Natural killer cell (primary cell): ENCODE data around the gene PTX4. TPM values are rescaled to one million over a fixed set of nuclear protein-coding genes. Genes with fewer than 3 reads are reported as not detected.

Experiments used
- ATAC-seq, 3 donors: fragments of 150-1000 bp in 2 of 3; fragments of 200-7000 bp in 1 of 3; cut with Tn5 transposase; 1 replicate in 1 of 3; 2 replicates in 2 of 3; pipeline ENCODE4 v1.10.0; 2021; ENCODE audit warnings: mild to moderate bottlenecking in 2 of 3, moderate library complexity in 2 of 3
- DNase-seq, 2 donors: peaks; one replicate each; pipeline versions ENCODE4 v3.0.0 to v3.0.0-alpha.2; 2013 to 2021; ENCODE audit warnings: mixed read lengths in 1 of 2
- H3K27ac ChIP-seq: one replicate; pipeline ENCODE4 v1.5.1; 2013; ENCODE audit warnings: mild to moderate bottlenecking, low read length
- H3K27me3 ChIP-seq: one replicate; pipeline ENCODE4 v1.6.1; 2013; ENCODE audit warnings: low read length; ENCODE audit not compliant: control insufficient read depth, insufficient read depth
- H3K36me3 ChIP-seq: one replicate; pipeline ENCODE4 v1.6.1; 2013; ENCODE audit warnings: low read length; ENCODE audit not compliant: control insufficient read depth, insufficient read depth
- H3K4me1 ChIP-seq: one replicate; pipeline ENCODE4 v1.6.1; 2013; ENCODE audit warnings: low read length; ENCODE audit not compliant: control insufficient read depth, insufficient read depth
- H3K4me3 ChIP-seq: one replicate; pipeline ENCODE4 v1.5.1; 2013; ENCODE audit warnings: low read length
- H3K9me3 ChIP-seq: one replicate; pipeline ENCODE4 v1.6.1; 2013; ENCODE audit warnings: low read length; ENCODE audit not compliant: control insufficient read depth, insufficient read depth
- H3K27ac Mint-ChIP-seq, 2 donors: one replicate each; pipeline ENCODE4 v1.8.0; 2022; ENCODE audit warnings: mild to moderate bottlenecking in 2 of 2, mixed read lengths in 2 of 2, moderate library complexity in 1 of 2
- H3K27me3 Mint-ChIP-seq, 2 donors: one replicate each; pipeline ENCODE4 v1.8.0; 2022; ENCODE audit warnings: low read depth in 2 of 2, mixed read lengths in 2 of 2
- H3K36me3 Mint-ChIP-seq: one replicate; pipeline ENCODE4 v1.8.0; 2022; ENCODE audit warnings: mixed read lengths
- H3K4me1 Mint-ChIP-seq, 2 donors: one replicate each; pipeline ENCODE4 v1.8.0; 2022; ENCODE audit warnings: mixed read lengths in 2 of 2
- H3K4me3 Mint-ChIP-seq: one replicate; pipeline ENCODE4 v1.8.0; 2022; ENCODE audit warnings: mild to moderate bottlenecking, moderate library complexity, mixed read lengths
- H3K9me3 Mint-ChIP-seq, 2 donors: one replicate each; pipeline ENCODE4 v1.8.0; 2022; ENCODE audit warnings: mixed read lengths in 2 of 2
- WGBS: methylation state at CpG from one replicate; pipeline ENCODE4 v1.1.7; 2013; ENCODE audit warnings: missing lambda C conversion rate; ENCODE audit not compliant: insufficient coverage; 5-methylcytosine and 5-hydroxymethylcytosine counted together
- intact Hi-C: fragments of 100-400 bp; cut with micrococcal nuclease; formaldehyde crosslinking; loops from one replicate; pipeline ENCODE4 v1.14.2; 2022
- total RNA-seq, 4 donors: library from RNA; stranded (reverse); fragments of 120-200 nt in 1 of 4; gene quantifications; one replicate each; pipeline versions ENCODE4 v1.2.3 to v1.2.4, GENCODE V29; 2013 to 2022
- TF ChIP-seq, protein P1 (sequence below): fragments of 200-600 bp; IDR thresholded peaks from one replicate; pipeline ENCODE4 v1.8.0; 2022; ENCODE audit warnings: antibody characterized with exemption

PTX4 gene
- total RNA-seq, 3 donors from 2014 or later (not counting 1 experiment from before 2014, with no cell fraction given) = 0.31 TPM; not detected in 2

DNA sequence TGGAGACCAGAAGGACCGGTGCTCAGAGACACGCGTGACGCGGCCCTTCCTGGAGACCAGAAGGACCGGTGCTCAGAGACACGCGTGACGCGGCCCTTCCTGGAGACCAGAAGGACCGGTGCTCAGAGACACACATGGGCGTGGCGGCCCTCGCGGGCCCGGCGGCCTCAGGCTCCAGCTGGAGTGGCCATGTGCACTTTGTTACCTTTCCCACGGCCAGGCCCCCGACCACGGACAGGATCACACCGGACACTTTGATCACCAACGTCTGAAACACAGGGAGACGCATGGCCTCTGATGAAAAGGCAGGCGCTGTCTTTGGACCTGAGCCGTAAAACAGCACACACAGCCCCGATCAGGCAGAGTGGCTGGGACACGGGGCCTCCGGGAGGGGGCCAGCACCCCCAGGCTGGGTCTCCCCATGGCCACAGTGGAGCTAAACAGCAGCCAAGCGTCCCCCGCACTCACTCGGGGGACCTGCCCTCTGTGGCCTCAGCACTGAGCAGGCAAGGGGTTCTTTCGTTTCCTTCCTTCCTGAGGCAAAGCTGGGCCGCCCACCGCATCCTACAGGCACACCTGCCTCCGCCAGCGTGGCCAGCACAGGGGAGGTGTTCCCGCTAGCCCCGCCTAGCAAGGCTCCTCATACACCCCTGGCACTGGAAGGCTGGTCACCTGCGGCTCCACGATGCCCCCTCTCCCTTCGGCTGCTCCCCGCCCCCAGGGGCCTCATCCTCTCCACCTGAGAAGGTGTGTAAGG lies 31.1 kb downstream of the PTX4 start:
- intact Hi-C loops = no loop called here
- TF ChIP-seq, protein P1, sequence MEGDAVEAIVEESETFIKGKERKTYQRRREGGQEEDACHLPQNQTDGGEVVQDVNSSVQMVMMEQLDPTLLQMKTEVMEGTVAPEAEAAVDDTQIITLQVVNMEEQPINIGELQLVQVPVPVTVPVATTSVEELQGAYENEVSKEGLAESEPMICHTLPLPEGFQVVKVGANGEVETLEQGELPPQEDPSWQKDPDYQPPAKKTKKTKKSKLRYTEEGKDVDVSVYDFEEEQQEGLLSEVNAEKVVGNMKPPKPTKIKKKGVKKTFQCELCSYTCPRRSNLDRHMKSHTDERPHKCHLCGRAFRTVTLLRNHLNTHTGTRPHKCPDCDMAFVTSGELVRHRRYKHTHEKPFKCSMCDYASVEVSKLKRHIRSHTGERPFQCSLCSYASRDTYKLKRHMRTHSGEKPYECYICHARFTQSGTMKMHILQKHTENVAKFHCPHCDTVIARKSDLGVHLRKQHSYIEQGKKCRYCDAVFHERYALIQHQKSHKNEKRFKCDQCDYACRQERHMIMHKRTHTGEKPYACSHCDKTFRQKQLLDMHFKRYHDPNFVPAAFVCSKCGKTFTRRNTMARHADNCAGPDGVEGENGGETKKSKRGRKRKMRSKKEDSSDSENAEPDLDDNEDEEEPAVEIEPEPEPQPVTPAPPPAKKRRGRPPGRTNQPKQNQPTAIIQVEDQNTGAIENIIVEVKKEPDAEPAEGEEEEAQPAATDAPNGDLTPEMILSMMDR = no peak
- Histone ChIP-seq H3K27me3 (no peaks in the 10 kb centered on the region), H3K27ac (peak overlapping the region; percentile 82), H3K4me1 (peaks cover 11% of the 10 kb centered on the region), H3K4me3 (no peak overlapping the region), H3K9me3 (no peaks in the 10 kb centered on the region), H3K36me3 (peaks cover 55% of the 10 kb centered on the region)
- DNase-seq = no peak
- Mint-ChIP-seq H3K36me3 (no peaks in the 10 kb centered on the region), H3K27me3 (no peaks in the 10 kb centered on the region), H3K4me1 (no peaks in the 10 kb centered on the region), H3K27ac (peak overlapping the region in 1 of 2 donors; percentile 27), H3K4me3 (no peak overlapping the region), H3K9me3 (no peaks in the 10 kb centered on the region)
- WGBS = 83% methylated on average over 36 of the region's 42 CpGs
- ATAC-seq = no peak

DNA sequence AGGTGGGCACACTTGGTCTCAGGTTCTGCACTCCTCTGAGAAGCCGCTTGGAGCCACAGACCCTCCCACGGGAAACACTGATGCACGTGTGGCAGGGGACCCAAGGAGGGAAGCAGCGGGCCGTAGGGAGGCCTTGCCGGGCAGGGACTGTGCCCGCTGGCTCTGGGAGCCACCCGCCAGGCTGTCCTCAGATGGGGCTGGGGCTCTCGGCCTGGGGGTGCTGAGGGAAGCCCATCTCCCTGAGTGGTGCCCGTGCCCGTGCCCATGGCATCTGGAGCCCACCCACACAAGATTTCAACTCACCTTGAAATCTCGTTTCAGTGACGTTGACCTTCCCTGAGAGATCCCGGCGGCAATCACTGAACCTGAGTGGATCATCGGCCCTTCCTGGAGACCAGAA lies 31.8 kb downstream of the PTX4 start:
- Histone ChIP-seq H3K4me3 (no peak overlapping the region), H3K36me3 (peaks cover 55% of the 10 kb centered on the region), H3K27ac (no peak overlapping the region), H3K27me3 (no peaks in the 10 kb centered on the region), H3K9me3 (no peaks in the 10 kb centered on the region), H3K4me1 (peaks cover 11% of the 10 kb centered on the region)
- Mint-ChIP-seq H3K27ac (no peak overlapping the region), H3K4me3 (no peak overlapping the region), H3K9me3 (no peaks in the 10 kb centered on the region), H3K27me3 (no peaks in the 10 kb centered on the region), H3K4me1 (no peaks in the 10 kb centered on the region), H3K36me3 (no peaks in the 10 kb centered on the region)
- TF ChIP-seq, protein P1 = no peak
- DNase-seq (no peak), ATAC-seq (no peak)
- intact Hi-C loops = no loop called here
- 96% methylated on average over 16 of the region's 16 CpGs for WGBS

DNA sequence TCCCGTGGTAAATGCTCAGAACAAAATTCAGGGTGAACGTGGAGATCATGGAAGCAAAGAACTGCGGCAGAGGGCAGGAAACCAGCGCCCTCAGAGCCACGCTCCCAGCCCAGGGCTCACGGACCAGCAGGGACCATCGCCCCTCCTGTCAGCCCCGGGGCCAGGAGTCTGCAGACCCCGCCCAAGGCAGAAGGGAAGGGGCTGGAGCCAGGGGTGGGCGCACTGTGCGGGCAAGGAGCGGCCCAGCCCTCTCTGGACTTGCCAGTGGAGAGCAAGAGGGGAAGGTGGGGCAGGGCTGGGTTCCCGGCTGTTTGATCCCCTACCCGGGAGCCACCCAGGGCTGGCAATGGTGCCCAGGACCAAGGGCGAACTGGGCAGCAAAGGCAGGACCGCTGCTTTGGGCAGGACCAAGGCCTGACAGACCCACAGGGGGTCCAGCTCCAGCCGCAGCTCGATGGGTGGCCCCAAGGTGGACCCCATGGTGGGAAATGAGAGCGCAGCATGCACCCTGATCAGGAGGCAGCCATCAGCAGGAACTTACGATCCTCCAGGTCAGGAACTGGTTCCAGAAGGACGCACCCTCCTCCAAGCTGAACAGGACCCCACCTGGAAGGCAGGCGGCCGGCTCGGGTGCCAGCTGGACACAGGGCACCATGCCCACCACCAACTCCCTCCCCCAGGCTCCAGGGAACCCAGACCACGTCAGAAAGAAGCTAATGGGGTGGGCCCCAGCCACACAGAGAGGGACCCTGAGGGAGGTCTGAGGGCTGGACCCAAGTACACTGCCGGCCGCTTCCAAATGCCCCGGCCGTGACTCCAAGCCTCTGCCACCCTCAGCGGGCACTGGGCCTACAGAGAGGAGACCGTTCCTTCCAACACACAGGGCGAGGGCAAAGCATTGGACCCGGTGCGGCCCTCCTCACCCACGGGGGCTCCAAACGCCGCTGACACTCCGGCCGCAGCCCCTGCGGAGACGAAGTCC lies 33.3 kb downstream of the PTX4 start:
- no peaks in the 10 kb centered on the region for H3K9me3 ChIP-seq
- intact Hi-C loops = no loop called here
- Mint-ChIP-seq H3K27ac (no peak overlapping the region), H3K27me3 (no peaks in the 10 kb centered on the region), H3K9me3 (no peaks in the 10 kb centered on the region), H3K4me3 (no peak overlapping the region), H3K36me3 (no peaks in the 10 kb centered on the region), H3K4me1 (peaks cover 0 to 1% of the 10 kb centered on the region in 2 donors)
- DNase-seq = no peak
- no peak overlapping the region for H3K27ac ChIP-seq
- H3K27me3 ChIP-seq = no peaks in the 10 kb centered on the region
- H3K4me1 ChIP-seq = peaks cover 11% of the 10 kb centered on the region
- peaks cover 48% of the 10 kb centered on the region for H3K36me3 ChIP-seq
- TF ChIP-seq, protein P1 = no peak
- 95% methylated on average over 40 of the region's 41 CpGs for WGBS
- no peak overlapping the region for H3K4me3 ChIP-seq
- no peak for ATAC-seq
